ENCODE results near the gene SLC9C2. TPM values are rescaled to one million over a fixed set of nuclear protein-coding genes. Genes with fewer than 3 reads are reported as not detected.

Gene SLC9C2
- total RNA-seq, 2 experiments from 2014 or later = not detected

DNA sequence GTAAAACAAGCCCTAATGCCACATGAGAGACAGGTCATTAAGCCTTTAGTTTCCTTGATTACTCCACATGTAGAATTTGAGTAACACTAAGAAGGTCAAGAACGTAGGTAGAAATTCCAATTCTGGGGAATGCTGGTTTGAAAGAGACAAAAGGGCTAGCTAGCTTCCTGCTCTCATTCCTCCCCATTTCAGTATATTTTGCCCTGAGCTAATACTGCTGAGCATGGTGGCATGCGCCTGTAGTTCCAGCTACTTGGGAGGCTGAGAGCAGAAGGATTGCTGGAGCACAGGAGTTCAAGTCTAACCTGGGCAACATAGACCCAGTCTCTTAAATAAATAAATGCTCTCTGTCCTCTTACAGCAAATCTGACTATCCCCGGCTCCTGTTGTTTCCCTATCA lies 112.9 kb downstream of the SLC9C2 start:
- Mint-ChIP-seq H3K27ac (no peak overlapping the region), H3K27me3 (no peaks in the 10 kb centered on the region), H3K36me3 (ENCODE audit: low read depth) (peaks cover 57% of the 10 kb centered on the region), H3K9me3 (no peaks in the 10 kb centered on the region), H3K4me1 (ENCODE audit: low read depth) (no peaks in the 10 kb centered on the region), H3K4me3 (no peak overlapping the region)
- Histone ChIP-seq H3K27me3 (ENCODE audit: control insufficient read depth in 1 of 2, insufficient read depth in 2 of 2, low read length in 2 of 2) (no peaks in the 10 kb centered on the region), H3K27ac (ENCODE audit: low read depth in 1 of 2, low read length in 2 of 2) (no peak overlapping the region), H3K36me3 (ENCODE audit: insufficient read depth, low read length) (peaks cover 37% of the 10 kb centered on the region), H3K4me3 (ENCODE audit: low read length) (no peak overlapping the region), H3K9me3 (ENCODE audit: control insufficient read depth in 1 of 2, insufficient read depth in 1 of 2, low read length in 2 of 2) (no peaks in the 10 kb centered on the region), H3K4me1 (ENCODE audit: insufficient read depth, low read length) (no peaks in the 10 kb centered on the region)
- ChIA-PET CTCF (no interaction called here), POLR2A (no interaction called here)
- TF ChIP-seq, protein P1, sequence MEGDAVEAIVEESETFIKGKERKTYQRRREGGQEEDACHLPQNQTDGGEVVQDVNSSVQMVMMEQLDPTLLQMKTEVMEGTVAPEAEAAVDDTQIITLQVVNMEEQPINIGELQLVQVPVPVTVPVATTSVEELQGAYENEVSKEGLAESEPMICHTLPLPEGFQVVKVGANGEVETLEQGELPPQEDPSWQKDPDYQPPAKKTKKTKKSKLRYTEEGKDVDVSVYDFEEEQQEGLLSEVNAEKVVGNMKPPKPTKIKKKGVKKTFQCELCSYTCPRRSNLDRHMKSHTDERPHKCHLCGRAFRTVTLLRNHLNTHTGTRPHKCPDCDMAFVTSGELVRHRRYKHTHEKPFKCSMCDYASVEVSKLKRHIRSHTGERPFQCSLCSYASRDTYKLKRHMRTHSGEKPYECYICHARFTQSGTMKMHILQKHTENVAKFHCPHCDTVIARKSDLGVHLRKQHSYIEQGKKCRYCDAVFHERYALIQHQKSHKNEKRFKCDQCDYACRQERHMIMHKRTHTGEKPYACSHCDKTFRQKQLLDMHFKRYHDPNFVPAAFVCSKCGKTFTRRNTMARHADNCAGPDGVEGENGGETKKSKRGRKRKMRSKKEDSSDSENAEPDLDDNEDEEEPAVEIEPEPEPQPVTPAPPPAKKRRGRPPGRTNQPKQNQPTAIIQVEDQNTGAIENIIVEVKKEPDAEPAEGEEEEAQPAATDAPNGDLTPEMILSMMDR (IDR thresholded peaks at IDR 0.05) = no peak
- intact Hi-C loops (cut with DNase I, micrococcal nuclease) = loop anchor here in 1 of 2 experiments (10.0 kb wide), 1 partner anchor 1645 kb away; the partner anchor contains the start of gene DNM3
- DNase-seq = no peak
- no peak for ATAC-seq (ENCODE audit: poor library complexity)

DNA sequence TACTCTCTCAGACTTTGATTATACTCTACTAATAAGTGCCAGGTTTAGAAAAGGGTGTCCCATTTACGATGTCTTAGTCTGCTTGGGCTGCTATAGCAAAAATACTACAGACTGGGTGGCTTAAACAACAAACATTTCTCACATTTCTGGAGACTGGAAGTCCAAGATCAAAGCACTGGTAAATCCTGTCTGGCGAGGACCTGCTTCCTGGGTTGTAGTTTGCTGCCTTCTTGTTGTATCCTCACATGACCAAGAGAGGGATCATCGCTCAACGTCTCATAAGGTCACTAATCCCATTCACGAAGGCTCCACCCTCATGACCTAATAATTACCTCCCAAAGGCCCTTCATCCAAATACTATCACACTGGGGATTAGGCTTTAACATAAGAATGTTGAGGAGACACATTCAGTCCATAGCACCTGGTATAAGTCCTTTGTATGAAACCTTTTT lies 113.7 kb downstream of the SLC9C2 start:
- no peaks in the 10 kb centered on the region for H3K4me1 ChIP-seq (ENCODE audit: insufficient read depth, low read length)
- H3K36me3 Mint-ChIP-seq (ENCODE audit: low read depth) = peaks cover 65% of the 10 kb centered on the region
- no peaks in the 10 kb centered on the region for H3K27me3 Mint-ChIP-seq
- no peak overlapping the region for H3K4me3 ChIP-seq (ENCODE audit: low read length)
- H3K27ac Mint-ChIP-seq = no peak overlapping the region
- no peaks in the 10 kb centered on the region for H3K27me3 ChIP-seq (ENCODE audit: control insufficient read depth in 1 of 2, insufficient read depth in 2 of 2, low read length in 2 of 2)
- H3K36me3 ChIP-seq (ENCODE audit: insufficient read depth, low read length) = peaks cover 43% of the 10 kb centered on the region
- H3K4me1 Mint-ChIP-seq (ENCODE audit: low read depth) = no peaks in the 10 kb centered on the region
- H3K9me3 Mint-ChIP-seq = no peaks in the 10 kb centered on the region
- ChIA-PET CTCF (interaction anchor here (0.6 kb wide), 1 partner anchor 645 kb away, joined by 5 read pairs; no protein-coding TSS in a partner anchor), POLR2A (interaction anchor here (1.3 kb wide), 1 partner anchor 12 kb away, joined by 3 read pairs; the partner anchor contains the start of gene PRDX6)
- DNase-seq = no peak
- TF ChIP-seq, protein P1 (IDR thresholded peaks at IDR 0.05) = no peak
- ATAC-seq (ENCODE audit: poor library complexity) = no peak
- no peak overlapping the region for H3K27ac ChIP-seq (ENCODE audit: low read depth in 1 of 2, low read length in 2 of 2)
- no peak overlapping the region for H3K4me3 Mint-ChIP-seq
- H3K9me3 ChIP-seq (ENCODE audit: control insufficient read depth in 1 of 2, insufficient read depth in 1 of 2, low read length in 2 of 2) = no peaks in the 10 kb centered on the region
- intact Hi-C loops (cut with DNase I, micrococcal nuclease) = loop anchor here in 1 of 2 experiments (10.0 kb wide), 1 partner anchor 1644 kb away; the partner anchor contains the start of gene DNM3

DNA sequence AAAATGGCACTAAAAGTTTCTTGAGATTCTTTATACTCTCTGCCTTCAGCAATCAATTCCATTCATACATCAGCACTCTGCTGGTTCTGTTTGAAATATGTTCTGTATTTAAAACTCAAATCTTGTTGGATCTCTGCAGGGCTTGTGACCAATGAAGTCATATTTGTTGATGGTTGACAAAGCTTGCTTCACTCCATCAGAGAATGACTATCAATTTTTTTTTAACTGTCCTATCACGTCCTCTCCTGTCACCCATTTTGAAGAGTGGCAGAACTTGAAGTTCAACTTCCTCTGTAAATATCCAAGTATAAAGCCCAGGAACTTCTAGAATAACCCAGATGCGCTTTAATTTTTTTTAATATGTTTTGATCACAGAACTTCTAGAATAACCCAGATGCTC lies 114.9 kb downstream of the SLC9C2 start:
- H3K4me1 Mint-ChIP-seq (ENCODE audit: low read depth) = no peaks in the 10 kb centered on the region
- H3K36me3 Mint-ChIP-seq (ENCODE audit: low read depth) = peaks cover 75% of the 10 kb centered on the region
- intact Hi-C loops (cut with DNase I, micrococcal nuclease) = loop anchor here in 1 of 2 experiments (10.0 kb wide), 1 partner anchor 1643 kb away; the partner anchor contains the start of gene DNM3
- Histone ChIP-seq H3K36me3 (ENCODE audit: insufficient read depth, low read length) (peaks cover 53% of the 10 kb centered on the region), H3K9me3 (ENCODE audit: control insufficient read depth in 1 of 2, insufficient read depth in 1 of 2, low read length in 2 of 2) (no peaks in the 10 kb centered on the region), H3K27ac (ENCODE audit: low read depth in 1 of 2, low read length in 2 of 2) (no peak overlapping the region), H3K27me3 (ENCODE audit: control insufficient read depth in 1 of 2, insufficient read depth in 2 of 2, low read length in 2 of 2) (no peaks in the 10 kb centered on the region), H3K4me1 (ENCODE audit: insufficient read depth, low read length) (no peaks in the 10 kb centered on the region), H3K4me3 (ENCODE audit: low read length) (no peak overlapping the region)
- H3K9me3 Mint-ChIP-seq = no peaks in the 10 kb centered on the region
- no peak overlapping the region for H3K4me3 Mint-ChIP-seq
- DNase-seq = no peak
- no peaks in the 10 kb centered on the region for H3K27me3 Mint-ChIP-seq
- ChIA-PET POLR2A (interaction anchor here (0.6 to 1.3 kb wide), 2 partner anchors 11 to 175 kb away, joined by 3 read pairs; partner anchors contain the start of gene PRDX6), CTCF (no interaction called here)
- TF ChIP-seq, protein P1 (IDR thresholded peaks at IDR 0.05) = no peak
- no peak for ATAC-seq (ENCODE audit: poor library complexity)
- no peak overlapping the region for H3K27ac Mint-ChIP-seq
